Measurements from ENCODE around the gene RAB40B.
"Not testable (repeated sequence)": the region's sequence is repeated elsewhere in the genome, so short reads cannot be mapped to it uniquely, and the experiment has no call there.

RAB40B gene

DNA sequence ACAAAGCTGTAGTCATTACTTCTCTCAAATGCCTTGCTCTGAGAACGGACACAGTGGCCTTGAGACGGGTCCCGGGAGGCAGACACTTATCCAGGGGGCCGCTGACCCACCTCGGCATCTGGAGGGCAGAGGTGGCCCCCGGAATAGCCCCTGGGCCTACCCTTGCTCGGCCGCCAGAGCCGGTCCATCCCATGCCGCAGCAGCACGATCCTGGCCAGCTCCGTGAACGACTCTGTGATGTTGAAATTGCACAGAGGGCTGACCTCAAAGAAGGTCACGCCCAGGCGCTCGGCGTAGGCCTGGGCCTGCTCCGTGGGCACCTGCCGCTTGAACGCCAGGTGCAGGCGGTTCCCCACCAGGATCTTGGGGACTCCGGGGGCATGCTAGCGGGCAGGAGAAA lies 40.2 kb downstream of the RAB40B start:
- in situ Hi-C loops (cut with MboI; ENCODE audit: low pct_unique_long_range_greater_than_20kb, low sequenced_read_pairs): no loop called here
- DNase-seq: no peak

DNA sequence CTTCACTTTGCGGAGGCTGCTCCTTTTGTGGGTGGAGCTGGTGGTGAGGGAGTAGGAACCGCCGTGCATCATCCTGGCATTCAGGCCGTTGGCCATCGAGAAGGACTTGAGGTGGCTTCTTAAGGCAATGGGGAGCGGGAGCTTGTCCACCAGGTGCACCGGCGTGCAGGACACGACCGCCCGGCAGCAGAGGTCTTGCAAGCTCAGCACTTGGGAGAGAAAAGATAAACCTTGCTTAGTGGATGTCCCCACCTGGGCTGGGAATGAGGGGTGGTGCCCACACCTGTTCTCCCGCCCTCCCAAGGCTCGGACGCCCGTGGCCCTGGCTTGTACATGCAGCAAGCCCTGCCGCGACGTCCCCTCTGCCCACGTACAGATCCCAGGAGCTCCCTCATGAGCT lies 40.6 kb downstream of the RAB40B start:
- DNase-seq: no peak
- in situ Hi-C loops (cut with MboI; ENCODE audit: low pct_unique_long_range_greater_than_20kb, low sequenced_read_pairs): no loop called here

GRCh38 chr17:82656266-82656665 lies 42.2 kb downstream of the RAB40B start:
- in situ Hi-C loops (cut with MboI; ENCODE audit: low pct_unique_long_range_greater_than_20kb, low sequenced_read_pairs): no loop called here

DNA sequence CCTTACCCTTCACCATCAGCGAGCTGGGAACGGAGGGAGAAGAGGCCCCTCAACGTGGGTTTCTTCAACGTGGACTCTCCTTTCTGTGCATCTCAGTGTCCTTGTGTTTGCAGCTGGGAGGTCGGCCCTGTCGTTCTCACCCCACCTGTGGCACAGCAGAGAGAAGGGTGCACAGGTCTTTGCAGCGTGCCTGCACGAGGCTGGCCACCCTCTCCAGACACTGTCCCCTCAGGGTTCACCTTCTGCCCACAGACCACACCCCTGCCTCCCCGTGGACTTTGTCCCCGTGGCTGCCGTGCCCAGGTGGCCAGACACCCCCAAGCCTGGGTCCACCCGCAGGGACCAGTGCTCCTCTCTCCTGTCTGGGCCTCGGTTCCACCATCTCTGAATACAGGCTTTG lies 43.0 kb downstream of the RAB40B start:
- in situ Hi-C loops (cut with MboI; ENCODE audit: low pct_unique_long_range_greater_than_20kb, low sequenced_read_pairs): no loop called here
- no peak for DNase-seq

More at GRCh38 chr17:82656266-82656665, 42.2 kb downstream of the RAB40B start:
- no peak for DNase-seq

GRCh38 chr17:82655038-82655479 lies 43.4 kb downstream of the RAB40B start:
- in situ Hi-C loops (cut with MboI; ENCODE audit: low pct_unique_long_range_greater_than_20kb, low sequenced_read_pairs): no loop called here
- DNase-seq: peak; percentile 67

DNA sequence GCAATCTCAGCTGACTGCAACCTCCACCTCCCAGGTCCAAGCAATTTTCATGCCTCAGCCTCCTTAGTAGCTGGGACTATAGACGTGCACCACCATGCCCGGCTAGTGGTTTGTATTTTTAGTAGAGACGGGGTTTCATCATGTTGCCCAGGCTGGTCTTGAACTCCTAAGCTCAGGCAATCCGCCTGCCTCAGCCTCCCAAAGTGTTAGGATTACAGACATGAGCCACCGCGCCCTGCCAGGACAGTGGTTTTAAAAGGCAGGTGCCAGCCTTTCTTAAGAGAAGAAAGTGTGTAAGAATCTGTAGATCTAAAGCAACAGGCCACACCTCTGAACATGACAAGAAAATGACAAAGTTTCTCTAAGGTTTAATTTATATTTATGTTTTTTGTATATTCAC lies 43.9 kb downstream of the RAB40B start:
- in situ Hi-C loops (cut with MboI; ENCODE audit: low pct_unique_long_range_greater_than_20kb, low sequenced_read_pairs): not testable (repeated sequence)

GRCh38 chr17:82653651-82654528 lies 44.6 kb downstream of the RAB40B start:
- no peak for DNase-seq
- in situ Hi-C loops (cut with MboI; ENCODE audit: low pct_unique_long_range_greater_than_20kb, low sequenced_read_pairs): no loop called here

More for the DNA sequence above, 43.9 kb downstream of the RAB40B start:
- not testable (repeated sequence) for DNase-seq

GRCh38 chr17:82650723-82651122 lies 47.8 kb downstream of the RAB40B start:
- in situ Hi-C loops (cut with MboI; ENCODE audit: low pct_unique_long_range_greater_than_20kb, low sequenced_read_pairs): no loop called here
- DNase-seq: no peak

- DNase-seq: no peak
- in situ Hi-C loops (cut with MboI; ENCODE audit: low pct_unique_long_range_greater_than_20kb, low sequenced_read_pairs): no loop called here
These were observed 48.8 kb downstream of the RAB40B start for GRCh38 chr17:82649501-82650261.

DNA sequence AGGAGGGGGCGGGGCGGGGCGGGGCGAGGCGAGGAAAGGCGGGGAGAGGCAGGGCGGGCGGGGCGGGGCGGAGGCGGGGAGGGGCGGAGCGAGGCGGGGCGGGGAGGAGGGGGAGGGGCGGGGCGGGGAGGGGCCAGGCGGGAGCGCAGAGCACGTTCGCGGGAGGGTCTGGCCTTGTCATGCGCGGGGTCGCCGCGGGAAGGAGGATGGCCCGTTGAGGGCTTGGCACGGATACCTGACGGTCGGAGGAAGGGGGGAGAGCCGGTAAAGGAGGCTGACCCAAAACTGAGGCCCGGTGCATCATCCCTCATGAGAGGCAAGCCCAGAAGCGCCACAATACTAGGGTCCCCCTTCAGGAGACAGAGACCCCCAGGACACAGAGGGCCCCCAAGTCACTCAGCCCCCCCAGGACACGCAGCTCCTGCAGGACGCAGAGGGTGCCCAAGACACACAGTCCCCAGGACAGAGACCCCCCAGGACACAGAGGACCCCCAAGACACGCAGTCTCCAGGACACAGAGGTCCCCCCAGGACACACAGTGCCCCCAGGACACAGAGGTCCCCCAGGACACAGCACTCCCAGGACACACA lies 49.7 kb downstream of the RAB40B start:
- in situ Hi-C loops (cut with MboI; ENCODE audit: low pct_unique_long_range_greater_than_20kb, low sequenced_read_pairs): no loop called here
- peak; percentile 30 for DNase-seq

GRCh38 chr17:82648165-82648668 lies 50.3 kb downstream of the RAB40B start, which contains the start of gene WDR45B:
WDR45B (minus strand) TSS chr17:82648444; CDS start chr17:82648340, 104 bp downstream.
- in situ Hi-C loops (cut with MboI; ENCODE audit: low pct_unique_long_range_greater_than_20kb, low sequenced_read_pairs): no loop called here

DNA sequence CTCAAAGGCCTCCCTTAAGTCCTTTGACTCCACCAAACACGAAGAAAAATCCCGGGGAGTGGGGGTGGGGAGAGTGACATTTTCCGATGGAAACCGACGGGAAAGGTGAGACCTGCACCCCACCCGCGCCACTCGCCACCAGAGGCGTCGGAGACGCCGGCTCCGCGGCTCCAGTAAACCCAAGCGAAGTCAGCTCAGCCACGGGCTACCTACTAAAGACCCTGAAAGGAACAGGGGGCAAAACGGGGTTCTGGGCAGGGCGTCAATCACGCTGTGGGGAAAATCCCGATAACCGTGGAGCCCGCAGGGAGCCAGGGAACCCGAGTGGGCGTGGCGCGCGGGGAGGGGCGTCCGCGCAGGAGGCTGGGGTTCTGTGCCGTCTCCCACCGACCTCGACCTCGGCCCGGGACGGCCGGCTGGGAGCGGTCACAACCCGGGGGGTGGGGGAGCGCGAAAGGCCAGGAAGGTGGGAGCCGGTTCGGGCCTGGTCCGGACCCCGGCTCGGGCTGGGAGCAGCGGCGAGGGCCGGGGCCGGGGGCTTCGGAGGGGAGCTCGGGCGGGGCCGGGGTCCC lies 50.8 kb downstream of the RAB40B start:
- no peak for DNase-seq
- in situ Hi-C loops (cut with MboI; ENCODE audit: low pct_unique_long_range_greater_than_20kb, low sequenced_read_pairs): no loop called here

More at GRCh38 chr17:82648165-82648668, 50.3 kb downstream of the RAB40B start, which contains the start of gene WDR45B:
- peak; percentile 94 for DNase-seq

DNA sequence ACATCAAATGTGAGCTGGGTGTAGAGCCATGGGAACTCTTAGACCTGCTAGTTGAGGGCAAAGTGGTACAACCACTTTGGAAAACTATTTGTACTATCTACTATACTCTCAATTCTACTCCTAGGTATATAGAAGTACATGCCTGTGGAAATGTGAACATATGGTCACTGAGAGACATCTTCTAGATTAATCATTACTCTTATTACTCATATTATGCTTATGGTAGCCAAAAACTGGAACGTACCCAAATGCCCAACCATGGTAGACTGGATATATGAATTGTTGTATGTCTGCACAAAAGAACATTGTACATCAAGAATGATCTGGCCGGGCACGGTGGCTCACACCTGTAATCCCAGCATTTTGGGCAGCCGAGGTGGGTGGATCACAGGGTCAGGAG lies 53.0 kb downstream of the RAB40B start:
- in situ Hi-C loops (cut with MboI; ENCODE audit: low pct_unique_long_range_greater_than_20kb, low sequenced_read_pairs): no loop called here
- DNase-seq: no peak

- in situ Hi-C loops (cut with MboI; ENCODE audit: low pct_unique_long_range_greater_than_20kb, low sequenced_read_pairs): no loop called here
- no peak for DNase-seq
These were observed 54.4 kb downstream of the RAB40B start for GRCh38 chr17:82644148-82644547.

- no peak for DNase-seq
- in situ Hi-C loops (cut with MboI; ENCODE audit: low pct_unique_long_range_greater_than_20kb, low sequenced_read_pairs): no loop called here
These were observed 56.5 kb downstream of the RAB40B start for GRCh38 chr17:82642022-82642421.

DNA sequence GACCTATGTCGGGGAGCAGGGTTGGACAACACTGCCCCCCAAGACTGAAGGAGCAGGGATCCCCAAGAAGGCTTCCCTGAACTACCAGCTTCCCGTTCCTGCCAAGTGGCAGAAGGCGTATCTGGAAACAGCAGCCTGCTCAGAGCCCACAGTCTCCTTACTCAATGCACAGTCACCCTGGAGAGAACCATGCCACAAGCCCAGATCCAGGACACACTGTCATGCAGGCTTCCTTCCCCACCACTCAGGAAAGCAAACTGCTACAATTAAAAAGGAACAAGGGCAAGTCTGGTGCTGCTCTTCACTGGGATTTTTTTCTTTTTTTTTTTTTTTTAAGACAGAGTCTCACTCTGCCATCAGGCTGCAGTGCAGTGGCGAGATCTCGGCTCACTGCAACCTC lies 58.5 kb downstream of the RAB40B start:
- in situ Hi-C loops (cut with MboI; ENCODE audit: low pct_unique_long_range_greater_than_20kb, low sequenced_read_pairs): no loop called here
- DNase-seq: no peak

DNA sequence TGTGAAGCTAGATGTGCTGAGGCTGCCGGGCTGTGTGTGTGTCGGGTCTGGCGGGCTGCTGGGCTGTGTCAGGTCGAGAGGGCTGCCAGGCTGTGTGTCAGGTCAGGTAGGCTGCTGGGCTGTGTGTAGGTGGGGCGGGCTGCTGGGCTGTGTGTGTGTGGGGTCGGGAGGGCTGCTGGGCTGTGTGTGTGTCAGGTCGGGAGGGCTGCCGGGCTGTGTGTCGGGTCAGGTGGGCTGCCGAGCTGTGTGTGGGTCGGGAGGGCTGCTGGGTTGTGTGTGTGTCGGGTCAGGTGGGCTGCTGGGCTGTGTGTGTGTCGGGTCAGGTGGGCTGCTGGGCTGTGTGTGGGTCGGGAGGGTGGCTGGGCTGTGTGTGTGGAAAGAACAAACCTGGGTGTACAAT lies 58.9 kb downstream of the RAB40B start:
- in situ Hi-C loops (cut with MboI; ENCODE audit: low pct_unique_long_range_greater_than_20kb, low sequenced_read_pairs): no loop called here
- DNase-seq: no peak

DNA sequence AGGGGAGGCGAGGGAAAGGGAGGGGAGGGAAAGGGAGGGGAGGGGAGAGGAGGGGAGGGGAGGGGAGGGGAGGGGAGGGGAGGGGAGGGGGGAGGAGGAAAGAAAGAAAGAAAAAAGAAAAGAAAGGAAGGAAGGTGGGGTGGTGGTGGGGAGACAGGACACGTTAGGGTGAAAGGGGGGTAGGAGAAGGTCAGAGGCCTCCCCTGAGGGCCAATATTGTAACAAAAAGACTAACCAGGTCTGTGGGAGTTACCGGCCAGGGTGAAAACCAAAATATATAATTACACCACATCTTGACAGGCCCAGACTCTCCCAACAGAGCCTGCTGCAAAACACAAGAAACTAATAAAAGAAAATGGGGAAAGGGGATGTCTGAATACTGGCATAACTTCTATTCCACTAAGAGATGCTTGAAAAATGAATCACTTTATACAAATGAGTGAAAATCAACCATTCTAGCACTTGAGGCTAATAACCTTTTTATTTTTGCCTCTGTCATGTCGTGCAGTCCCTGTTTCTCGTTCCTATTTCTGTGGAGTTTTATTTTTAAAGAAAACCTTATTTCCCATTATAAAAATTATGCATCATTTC lies 60.2 kb downstream of the RAB40B start:
- in situ Hi-C loops (cut with MboI; ENCODE audit: low pct_unique_long_range_greater_than_20kb, low sequenced_read_pairs): no loop called here
- DNase-seq: no peak
